NCI-H187 treated with DMSO at 0.1 percent for 48 hours (cell line): Measurements from ENCODE around the gene ACBD5.
"Not testable (repeated sequence)": the region's sequence is repeated elsewhere in the genome, so short reads cannot be mapped to it uniquely, and the experiment has no call there.

Experiments used
- DNase-seq: peaks from one replicate; lab custom pipeline; 2025; lab: John Stamatoyannopoulos, UW

ACBD5 gene

DNA sequence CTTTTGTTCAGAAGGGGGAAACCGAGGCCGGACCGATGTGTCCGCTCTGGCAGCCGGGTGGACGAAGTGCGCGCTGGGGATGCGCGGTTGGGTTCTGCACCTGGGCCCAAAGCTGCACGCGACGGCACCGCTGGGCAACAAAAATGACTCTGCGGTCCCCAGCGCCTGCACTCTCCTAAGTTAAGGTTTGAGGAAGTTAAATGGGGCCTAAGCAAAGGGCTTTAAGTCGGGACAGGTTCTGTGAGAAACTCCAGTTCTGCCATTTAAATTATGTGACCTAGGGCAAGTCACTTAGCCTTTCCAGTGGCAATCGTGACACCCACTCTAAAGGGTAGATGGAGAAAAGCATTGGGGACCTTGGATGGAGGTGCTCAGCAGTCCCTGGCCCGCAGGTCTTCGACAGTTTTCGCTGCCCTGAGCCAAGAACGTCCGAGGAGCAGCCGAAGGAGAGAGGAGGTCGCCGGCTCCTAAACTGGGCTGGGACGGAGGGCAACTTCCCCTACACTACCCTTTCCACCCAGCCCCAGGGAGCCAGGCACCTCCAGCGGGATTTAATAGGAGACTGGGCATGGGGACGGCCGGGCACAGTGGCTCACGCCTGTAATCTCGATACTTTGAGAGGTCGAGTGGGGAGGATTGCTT is 534 bp upstream of the ACBD5 start:
- DNase-seq, result no peak

DNA sequence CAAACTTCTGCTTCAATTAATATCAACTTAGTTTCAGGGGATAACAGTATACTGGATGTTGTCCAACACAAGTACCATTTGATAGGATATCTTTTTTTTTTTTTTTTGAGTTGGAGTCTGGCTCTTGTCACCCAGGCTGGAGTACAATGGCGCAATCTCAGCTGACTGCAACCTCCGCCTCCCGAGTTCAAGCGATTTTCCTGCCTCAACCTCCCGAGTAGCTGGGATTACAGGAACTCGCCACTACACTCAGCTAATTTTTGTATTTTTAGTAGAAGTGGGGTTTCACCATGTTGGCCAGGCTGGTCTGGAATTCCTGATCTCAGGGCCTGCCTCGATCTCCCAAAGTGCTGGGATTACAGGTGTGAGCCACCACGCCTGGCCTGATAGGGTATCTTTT is 3.1 kb downstream of the ACBD5 start:
- not testable (repeated sequence) for DNase-seq

DNA sequence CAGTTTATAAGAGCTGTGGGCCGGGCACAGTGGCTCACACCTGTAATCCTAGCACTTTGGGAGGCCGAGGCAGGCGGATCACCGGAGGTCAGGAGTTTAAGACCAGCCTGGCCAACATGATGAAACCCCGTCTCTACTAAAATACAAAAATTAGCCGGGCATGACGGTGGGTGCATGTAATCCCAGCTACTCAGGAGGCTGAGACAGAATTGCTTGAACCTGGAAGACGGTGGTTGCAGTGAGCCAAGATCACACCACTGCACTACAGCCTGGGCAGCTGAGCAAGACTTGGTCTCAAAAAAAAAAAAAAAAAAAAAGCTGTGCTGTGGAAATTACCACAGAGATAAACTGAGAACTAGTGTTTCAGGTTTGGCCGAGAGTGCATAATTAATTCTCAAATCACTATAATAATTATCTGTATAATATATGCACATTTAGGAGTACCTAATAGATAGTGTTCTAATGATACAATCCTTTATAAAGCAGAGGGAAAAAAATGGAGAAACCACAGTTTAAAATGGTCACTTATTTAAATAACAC is 3.9 kb downstream of the ACBD5 start:
- DNase-seq, result not testable (repeated sequence)

DNA sequence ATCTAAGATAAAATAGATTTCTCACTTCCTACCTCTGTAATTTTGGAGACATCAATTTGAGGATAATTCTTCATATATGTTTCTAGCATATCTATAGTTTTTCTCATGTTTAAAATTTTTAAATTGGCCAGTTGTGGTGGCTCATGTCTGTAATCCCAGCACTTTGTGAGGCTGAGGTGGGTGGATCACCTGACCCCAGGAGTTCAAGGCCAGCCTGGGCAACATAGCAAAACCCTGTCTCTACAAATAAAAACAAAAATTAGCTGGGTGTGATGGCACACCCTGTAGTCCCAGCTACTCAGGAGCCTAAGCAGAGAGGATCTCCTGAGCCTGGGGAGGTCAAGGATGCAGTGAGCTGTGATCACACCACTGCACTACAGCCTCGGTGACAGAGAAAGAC is 4.9 kb downstream of the ACBD5 start:
- no peak for DNase-seq

DNA sequence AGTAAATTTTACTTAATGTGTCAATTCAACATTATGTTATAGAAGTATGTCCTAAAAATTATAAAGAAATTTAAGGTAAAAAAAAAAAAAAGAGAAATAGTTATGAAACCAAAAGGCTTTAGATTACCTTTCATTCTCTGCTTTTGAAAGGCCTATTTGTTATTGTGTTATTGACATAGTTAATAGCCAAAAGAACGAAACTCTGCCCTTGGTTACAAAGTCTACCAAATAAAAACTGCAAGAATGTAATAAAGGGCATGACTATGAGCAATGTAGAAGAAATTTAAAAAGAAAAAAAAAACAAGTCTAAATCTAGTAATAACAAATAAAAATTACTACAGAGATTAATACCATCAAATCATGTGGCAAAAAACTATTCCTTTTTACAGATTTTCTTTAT is 10.6 kb downstream of the ACBD5 start:
- DNase-seq, result no peak

DNA sequence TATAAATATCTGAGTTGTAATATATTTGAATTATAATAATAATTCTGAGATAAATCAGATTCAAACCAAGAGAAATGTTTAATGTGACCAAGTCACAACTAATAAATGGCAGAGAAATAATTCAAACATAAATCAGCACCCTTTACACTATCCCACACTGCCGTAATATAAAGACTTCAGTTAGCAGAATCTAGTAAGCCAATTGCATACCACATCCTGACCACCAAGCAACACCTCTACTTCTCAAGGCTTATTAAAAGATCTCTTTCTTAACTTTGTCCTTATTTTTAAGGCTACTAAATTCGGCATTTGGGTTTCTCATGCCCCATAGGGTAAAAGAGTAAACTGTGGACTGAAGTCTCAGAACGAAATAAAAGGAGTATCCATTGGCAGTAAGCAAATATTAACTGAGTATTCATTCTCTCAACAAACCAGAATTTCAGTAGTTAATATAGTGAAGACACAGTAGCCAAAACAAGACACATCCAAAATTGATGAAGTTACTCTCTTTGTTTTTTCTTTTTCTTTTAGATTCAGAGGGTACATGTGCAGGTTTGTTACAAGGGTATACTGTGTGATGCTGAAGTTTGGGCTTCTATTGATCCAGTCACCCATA is 14.8 kb downstream of the ACBD5 start:
- DNase-seq, result no peak

DNA sequence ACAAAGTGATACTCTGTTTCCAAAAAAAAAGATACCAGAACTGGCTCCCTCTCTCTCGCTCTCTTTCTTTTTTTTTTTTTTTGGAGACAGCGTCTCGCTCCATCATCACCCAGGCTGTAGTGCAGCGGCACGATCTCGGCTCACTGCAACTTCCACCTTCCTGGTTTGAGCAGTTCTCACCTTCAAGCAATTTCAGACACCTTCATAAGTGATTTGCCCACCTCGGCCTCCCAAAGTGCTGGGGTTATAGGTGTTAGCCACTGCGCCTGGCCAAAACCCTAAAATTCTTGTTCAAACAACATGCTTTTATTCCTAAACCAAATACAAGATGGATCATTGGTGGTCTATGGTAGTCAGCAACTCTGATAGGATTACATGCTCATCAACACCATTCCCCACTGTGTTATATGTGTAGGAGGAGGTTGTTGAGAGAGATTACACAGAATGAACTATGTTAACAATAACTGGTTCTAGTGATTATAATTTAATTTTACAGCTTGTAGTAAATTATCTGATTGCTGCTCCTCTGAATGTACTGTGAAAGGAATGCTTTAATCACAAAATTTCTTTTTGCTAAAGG is 15.5 kb downstream of the ACBD5 start:
- no peak for DNase-seq

DNA sequence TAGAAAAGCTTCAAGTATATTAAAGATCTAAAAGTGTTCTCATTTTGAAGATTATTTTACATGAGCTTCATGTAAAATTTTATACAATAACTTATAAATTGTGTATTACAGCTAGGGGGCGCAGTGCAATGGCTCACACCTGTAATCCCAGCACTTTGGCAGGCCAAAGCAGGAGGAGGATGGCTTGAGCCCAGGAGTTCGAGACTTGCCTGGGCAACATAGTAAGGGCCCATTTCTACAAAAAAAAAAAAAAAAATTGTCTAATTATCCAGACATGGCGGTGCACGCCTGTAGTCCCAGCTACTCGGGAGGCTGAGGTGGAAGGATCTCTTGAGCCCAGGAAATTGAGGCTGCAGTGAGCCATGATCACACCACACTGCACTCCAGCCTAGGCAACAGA is 16.6 kb downstream of the ACBD5 start:
- no peak for DNase-seq

DNA sequence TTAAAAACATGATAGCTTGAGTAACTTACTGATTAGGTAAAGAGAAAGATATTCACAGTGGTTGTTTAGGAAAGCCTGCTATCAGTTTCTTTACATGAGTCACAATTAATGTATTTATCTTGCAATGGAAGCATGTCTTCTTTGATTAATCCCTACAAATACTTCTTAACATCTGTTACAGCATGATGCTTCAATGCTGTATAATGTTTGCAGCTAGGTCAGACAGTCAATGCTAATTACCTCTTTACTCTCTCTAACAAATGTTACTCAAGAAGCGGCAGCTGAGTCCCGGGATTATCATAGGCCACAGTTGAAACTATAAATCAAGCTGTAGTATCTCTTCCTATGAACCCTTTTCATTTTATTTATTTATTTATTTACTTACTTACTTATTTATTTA is 33.2 kb downstream of the ACBD5 start:
- DNase-seq, result no peak

DNA sequence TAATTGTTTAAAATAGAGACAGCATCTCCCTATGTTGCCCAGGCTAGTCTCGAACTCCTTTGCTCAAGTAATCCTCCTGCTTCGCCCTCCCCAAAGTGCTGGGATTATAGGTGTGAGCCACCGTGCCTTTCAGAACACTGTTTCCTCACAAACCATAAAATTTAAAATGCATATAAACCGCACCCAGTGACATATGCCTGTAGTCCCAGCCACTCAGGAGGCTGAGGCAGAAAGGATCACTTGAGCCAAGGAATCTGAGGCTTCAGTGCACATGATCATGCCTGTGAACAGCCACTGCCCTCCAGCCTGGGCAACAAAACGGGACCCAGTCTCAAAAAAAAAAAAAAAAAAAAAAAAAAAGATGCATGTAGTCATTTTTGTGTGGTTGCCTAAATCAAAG is 36.8 kb downstream of the ACBD5 start:
- DNase-seq, result no peak

DNA sequence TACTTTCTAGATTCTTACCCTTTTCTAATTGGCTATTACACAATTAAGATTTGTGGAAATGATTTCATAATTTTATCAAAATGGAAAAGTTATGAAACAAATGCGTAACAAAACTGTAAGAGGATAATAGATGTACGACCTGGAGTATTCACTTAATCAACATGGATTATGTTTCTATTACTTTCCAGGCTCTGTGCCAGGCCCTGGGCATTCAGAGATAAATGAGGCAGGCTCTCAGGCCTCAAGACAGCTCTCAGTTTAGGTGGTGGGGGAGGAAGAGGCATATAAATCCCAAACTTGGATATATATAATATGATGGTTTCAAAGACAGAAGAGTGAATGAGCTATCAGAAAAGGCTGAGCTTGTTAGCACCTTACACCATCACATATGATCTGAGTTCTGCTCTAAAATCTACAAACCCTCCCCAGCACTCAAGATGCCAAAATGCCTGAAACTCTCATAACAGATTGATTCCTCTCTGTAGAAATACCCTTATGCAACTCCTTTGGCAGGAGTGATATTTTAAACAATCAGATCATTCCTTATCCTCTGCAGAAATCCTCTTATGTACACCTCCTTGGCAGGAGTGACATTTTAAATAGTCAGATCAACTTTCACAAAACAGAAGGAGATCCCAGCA is 42.5 kb downstream of the ACBD5 start:
- no peak for DNase-seq

DNA sequence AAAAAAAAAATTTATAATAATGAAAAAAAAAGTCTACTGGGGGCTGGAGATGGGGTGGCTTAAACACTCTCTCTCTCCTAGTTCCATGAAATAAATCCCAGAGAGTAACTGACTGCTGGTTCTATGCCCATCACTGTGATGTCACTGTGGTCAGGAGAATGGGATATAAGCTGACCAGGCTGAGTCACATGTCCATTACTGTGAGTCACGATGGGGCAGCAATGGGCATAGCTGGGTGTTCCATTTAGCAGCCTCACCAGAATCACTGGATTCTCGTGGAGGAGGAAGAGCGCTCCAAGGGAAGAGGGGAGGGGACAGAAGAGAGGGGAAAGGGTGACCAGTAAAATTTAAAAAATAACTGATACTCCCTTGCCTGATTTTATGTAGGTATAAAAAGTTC is 48.3 kb downstream of the ACBD5 start:
- DNase-seq, result no peak

DNA sequence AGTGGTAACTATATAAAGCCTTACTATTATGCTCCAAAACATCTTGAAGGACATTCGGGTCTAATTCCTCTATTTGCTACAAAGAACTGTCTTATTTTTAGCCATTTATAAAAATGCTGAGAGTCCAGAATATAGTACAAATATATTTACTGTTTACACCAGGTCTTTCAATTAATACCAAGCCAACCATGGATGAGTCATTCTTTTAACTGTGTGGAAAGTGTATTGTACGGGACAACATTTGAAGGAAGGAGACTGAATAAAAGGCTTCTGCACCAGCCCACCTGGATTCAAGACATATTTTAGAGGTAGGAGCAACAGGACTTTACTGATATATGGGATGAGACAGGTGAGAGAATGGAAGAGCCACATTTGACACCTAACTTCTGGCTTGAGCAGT is 50.1 kb downstream of the ACBD5 start:
- no peak for DNase-seq

DNA sequence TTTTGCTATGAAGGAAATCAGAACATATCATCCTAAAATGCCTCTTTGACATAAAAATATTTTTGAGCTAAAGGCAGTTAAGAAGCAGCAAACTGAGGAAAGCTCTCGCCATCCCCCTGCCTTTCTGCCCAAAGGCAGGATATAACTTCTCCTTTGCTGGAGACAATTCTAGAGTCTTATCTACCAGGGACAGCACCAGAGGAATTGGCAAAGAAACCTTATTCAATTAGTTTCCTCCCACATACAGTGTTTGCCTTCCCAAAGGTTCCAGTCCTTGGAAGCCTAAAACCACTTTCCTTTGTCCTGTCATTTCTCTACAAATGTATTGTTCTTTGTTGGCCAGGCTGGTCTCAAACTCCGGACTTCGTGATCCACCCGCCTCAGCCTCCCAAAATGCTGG is 51.7 kb downstream of the ACBD5 start:
- no peak for DNase-seq

DNA sequence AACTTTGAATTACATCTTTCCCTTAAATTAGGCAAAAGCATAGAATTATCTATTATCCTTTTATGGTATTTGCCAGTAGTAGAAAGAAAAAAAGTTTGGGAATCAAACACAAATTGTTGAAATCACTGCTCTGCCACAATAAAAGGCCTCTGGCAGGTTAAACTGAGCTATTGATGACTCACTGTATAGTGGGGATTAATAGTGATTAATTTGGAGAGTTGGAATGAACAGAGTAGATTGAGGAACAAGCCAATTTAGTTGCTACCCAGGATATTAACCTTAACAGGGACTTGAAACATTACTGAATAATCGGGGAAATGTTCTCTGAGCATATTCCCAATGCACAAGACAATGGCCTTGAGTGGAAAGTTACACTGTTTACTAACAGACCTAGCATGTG is 52.3 kb downstream of the ACBD5 start:
- DNase-seq, result no peak

DNA sequence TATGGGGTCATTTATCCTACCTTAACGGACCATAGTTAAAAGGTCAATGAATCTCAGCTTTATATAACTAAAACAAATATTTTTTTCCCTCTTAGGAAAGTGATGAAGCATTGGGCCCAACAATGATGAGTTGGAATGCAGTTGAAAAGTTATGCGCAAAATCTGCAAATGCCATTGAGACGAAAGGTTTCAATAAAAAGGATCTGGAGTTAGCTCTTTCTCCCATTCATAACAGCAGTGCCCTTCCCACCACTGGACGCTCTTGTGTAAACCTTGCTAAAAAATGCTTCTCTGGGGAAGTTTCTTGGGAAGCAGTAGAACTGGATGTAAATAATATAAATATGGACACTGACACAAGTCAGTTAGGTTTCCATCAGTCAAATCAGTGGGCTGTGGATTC is 70.7 kb downstream of the ACBD5 start:
- DNase-seq, result no peak

DNA sequence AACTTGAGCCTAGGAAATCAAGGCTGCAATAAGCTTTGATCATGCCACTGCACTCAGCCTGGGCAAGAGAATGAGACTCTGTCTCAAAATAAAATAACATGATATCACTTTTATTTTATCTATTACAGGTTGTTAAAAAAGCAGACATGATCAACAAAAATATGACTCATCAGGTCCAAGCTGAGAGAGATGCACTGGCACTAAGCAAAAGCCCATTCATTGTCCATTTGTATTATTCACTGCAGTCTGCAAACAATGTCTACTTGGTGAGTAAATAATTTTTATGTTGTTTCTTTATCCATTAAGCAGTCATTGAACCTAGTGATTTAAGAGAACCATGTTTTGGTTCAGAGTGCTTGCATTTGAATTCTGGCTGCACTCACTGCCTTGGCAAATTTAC is 82.2 kb downstream of the ACBD5 start:
- DNase-seq, result no peak

DNA sequence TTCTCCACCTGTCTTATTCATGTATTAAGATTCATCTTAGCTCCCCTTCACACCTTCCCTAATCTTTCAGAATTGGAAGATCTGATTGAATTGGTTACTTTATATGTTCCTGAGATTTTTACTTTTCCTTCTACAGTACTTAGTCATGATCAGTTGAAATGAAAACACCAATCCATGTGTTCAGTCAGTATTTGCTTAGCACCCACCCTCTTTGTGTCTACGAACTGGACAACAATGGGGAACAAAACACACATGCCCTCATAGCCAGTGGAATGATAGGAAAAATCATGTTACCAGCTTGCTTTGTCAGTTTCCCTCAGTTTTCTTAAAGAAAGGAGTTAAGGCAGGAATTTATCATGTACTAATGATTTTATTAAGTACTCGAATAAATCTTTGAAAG is 83.4 kb downstream of the ACBD5 start:
- no peak for DNase-seq

DNA sequence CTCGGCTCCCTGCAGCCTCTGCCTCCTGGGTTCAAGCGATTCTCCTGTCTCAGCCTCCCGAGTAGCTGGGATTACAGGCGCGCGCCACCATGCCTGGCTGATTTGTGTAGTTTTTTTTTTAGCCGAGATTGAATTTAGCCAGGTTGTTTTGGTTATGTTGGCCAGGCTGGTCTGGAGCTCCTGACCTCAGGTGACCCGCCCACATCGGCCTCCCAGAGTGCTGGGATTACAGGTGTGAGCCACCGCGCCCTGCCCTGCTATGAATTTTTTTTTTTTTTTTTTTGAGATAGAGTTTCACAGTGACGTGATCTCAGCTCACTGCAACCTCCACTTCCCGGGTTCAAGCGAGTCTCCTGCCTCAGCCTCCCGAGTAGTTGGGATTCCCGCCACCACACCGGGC is 84.0 kb downstream of the ACBD5 start:
- not testable (repeated sequence) for DNase-seq

DNA sequence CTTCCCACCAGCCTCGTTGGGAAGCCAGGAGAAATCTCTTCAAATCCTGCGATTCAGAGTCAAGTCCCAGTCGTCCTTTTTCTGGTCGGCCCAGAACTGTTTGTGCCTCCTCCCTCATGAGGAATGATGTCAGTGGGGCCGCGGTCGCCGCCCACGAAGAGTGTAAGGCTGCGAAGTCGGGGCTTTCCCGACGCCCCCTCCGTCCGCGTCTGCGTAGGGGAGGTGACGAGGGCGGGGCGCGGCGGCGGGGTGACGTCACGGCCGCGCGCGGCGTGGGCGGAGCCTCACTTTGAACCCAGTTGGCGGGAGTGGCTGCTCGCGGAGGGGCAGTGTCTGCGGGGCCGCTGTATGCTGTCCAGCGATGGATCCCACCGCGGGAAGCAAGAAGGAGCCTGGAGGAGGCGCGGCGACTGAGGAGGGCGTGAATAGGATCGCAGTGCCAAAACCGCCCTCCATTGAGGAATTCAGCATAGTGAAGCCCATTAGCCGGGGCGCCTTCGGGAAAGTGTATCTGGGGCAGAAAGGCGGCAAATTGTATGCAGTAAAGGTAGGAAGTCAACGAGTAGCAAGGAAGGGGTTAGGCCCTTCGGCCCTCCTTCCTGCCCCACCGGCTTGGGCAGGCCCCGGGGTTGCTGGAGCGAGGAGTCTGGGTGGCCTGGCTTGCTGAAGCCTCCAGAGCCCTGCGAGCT is 85.4 kb downstream of the ACBD5 start, which contains the start of gene MASTL:
Gene MASTL (plus strand): TSS at position 287 of the 689 bp plus-strand sequence. CDS start 75 bp downstream, at position 362.
- DNase-seq, result no peak

DNA sequence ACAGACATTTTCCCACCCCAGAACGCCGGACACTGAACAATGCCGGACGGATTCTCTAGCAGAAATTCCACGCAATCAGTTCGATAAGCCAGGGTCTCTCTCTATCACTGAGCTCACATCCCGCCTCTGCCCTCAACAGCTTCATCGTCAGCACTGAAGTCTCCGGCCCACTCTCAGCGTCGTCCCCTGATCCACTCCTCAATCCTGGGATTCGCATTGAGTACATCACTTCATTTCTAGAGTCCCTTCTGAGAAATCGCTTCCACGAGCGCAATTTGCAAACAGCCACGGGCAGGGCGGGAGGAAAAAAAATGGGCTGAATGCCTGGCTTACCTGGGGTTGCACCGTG is 86.8 kb downstream of the ACBD5 start:
- no peak for DNase-seq

DNA sequence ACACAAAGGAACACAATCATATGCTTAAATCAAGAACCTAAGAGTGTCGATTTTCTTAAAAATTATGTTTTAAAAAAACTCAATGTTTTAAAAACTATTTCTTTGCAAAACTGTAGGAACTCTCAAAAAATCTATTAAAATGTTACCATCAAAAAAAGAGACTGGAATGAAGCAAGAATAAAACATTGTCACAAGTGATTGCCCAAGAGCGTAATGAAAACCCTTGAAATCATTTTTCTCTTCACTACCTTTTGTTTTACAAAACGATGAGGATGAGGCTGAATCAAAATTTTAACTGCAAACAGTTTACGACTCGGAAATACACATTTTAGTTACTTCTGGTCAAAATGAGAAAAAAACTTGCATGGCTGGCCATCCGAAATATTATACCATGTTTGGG is 87.3 kb downstream of the ACBD5 start:
- DNase-seq, result no peak

DNA sequence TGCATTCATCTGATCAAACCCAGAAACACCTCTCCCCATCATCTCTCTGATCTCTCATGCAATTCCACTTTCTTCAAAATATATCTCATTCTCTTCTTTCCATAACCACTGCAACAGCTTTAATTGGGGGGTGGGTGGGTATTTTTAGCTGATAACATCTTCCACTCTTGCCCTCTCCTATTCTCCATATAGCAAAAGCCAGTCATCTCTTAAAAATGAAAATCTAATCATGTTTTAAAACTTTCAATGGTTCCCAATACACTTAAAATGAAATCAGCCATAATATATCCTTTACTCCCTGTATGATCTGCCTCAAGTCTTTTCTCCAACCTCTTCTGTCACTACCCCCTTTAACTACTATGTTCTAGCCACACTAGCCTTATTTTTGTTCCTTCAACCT is 87.9 kb downstream of the ACBD5 start:
- DNase-seq, result no peak
